HepG2 (cell line): ENCODE data around the gene NOX3.

Experiments used
- CREB1 ChIP-seq, 2 experiments: fragments of 450-650 bp in 1 of 2; IDR thresholded peaks; 2 replicates each; pipeline ENCODE4 v1.6.1; 2016 to 2017; ENCODE audit warnings: control low read depth in 1 of 2, mild to moderate bottlenecking in 1 of 2, missing compliant biosample characterization in 1 of 2, missing genetic modification characterization in 1 of 2
- CTCF ChIP-seq: sonication (generic); formaldehyde crosslinking; IDR thresholded peaks from 2 replicates; pipeline ENCODE4 v1.5.0; 2020; ENCODE audit warnings: mild to moderate bottlenecking, missing genetic modification reagents, moderate library complexity
- EP300 ChIP-seq, 3 experiments: sonication (generic) in 1 of 3; formaldehyde crosslinking in 1 of 3; IDR thresholded peaks; 2 replicates each; pipeline versions ENCODE4 v1.5.1 to v1.6.1; 2011 to 2020; ENCODE audit warnings: low read depth in 2 of 3, low read length in 2 of 3, borderline replicate concordance in 1 of 3, improper control_type of control experiment in 1 of 3, mild to moderate bottlenecking in 1 of 3, missing genetic modification reagents in 1 of 3, moderate library complexity in 1 of 3
- KDM1A ChIP-seq: IDR thresholded peaks from 2 replicates; pipeline ENCODE4 v1.6.1; 2016; ENCODE audit warnings: missing compliant biosample characterization
- POLR2A ChIP-seq, 2 experiments: IDR thresholded peaks; 2 replicates each; pipeline ENCODE4 v1.6.1; 2011; ENCODE audit warnings: low read depth in 2 of 2, low read length in 2 of 2, mild to moderate bottlenecking in 1 of 2, moderate library complexity in 1 of 2; ENCODE audit not compliant: insufficient read depth in 1 of 2
- POLR2G ChIP-seq: fragments of 200-400 bp; formaldehyde crosslinking; IDR thresholded peaks from 2 replicates; pipeline ENCODE4 v1.6.1; 2018; ENCODE audit warnings: mild to moderate bottlenecking, low read depth, low read length, moderate library complexity
- SIN3A ChIP-seq: IDR thresholded peaks from 2 replicates; pipeline ENCODE4 v1.6.1; 2011; ENCODE audit warnings: low read depth, mild to moderate bottlenecking, control low read depth, low read length, borderline replicate concordance
- SP1 ChIP-seq, 2 experiments: fragments of 450-650 bp in 1 of 2; sonication (generic) in 1 of 2; formaldehyde crosslinking in 1 of 2; IDR thresholded peaks; 2 replicates each; pipeline versions ENCODE4 v1.4.0 to v1.6.1; 2016 to 2020; ENCODE audit warnings: missing genetic modification reagents in 1 of 2
- ZNF3 ChIP-seq: IDR thresholded peaks from 2 replicates; pipeline ENCODE4 v1.7.0; 2017; ENCODE audit warnings: inconsistent platforms
- ZNF44 ChIP-seq: sonication (generic); formaldehyde crosslinking; IDR thresholded peaks from 2 replicates; pipeline ENCODE4 v1.5.1; 2020; ENCODE audit warnings: mild to moderate bottlenecking, missing genetic modification reagents
- TF ChIP-seq, protein P1 (sequence below): sonication (generic); formaldehyde crosslinking; IDR thresholded peaks from 2 replicates; pipeline ENCODE4 v1.8.1; 2022; ENCODE audit warnings: low read depth, mild to moderate bottlenecking, missing genetic modification reagents

- TF ChIP-seq, protein P1, sequence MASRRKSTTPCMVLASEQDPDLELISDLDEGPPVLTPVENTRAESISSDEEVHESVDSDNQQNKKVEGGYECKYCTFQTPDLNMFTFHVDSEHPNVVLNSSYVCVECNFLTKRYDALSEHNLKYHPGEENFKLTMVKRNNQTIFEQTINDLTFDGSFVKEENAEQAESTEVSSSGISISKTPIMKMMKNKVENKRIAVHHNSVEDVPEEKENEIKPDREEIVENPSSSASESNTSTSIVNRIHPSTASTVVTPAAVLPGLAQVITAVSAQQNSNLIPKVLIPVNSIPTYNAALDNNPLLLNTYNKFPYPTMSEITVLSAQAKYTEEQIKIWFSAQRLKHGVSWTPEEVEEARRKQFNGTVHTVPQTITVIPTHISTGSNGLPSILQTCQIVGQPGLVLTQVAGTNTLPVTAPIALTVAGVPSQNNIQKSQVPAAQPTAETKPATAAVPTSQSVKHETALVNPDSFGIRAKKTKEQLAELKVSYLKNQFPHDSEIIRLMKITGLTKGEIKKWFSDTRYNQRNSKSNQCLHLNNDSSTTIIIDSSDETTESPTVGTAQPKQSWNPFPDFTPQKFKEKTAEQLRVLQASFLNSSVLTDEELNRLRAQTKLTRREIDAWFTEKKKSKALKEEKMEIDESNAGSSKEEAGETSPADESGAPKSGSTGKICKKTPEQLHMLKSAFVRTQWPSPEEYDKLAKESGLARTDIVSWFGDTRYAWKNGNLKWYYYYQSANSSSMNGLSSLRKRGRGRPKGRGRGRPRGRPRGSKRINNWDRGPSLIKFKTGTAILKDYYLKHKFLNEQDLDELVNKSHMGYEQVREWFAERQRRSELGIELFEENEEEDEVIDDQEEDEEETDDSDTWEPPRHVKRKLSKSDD (CRISPR knock-in tag) = no peak
- TF ChIP-seq SP1 (IDR thresholded peaks at IDR 0.05) (no peak), SP1 (CRISPR knock-in tag; IDR thresholded peaks at IDR 0.05) (no peak), CTCF (CRISPR knock-in tag) (no peak), KDM1A (CRISPR knock-in tag) (no peak), POLR2A (IDR thresholded peaks at IDR 0.05; ENCODE audit: insufficient read depth in 1 of 2, low read depth in 2 of 2, low read length in 2 of 2) (no peak), POLR2G (no peak), ZNF44 (no peak), CREB1 (IDR thresholded peaks at IDR 0.05) (no peak), CREB1 (CRISPR knock-in tag; IDR thresholded peaks at IDR 0.05) (no peak), SIN3A (no peak), EP300 (IDR thresholded peaks at IDR 0.05; ENCODE audit: low read depth in 2 of 2, low read length in 2 of 2) (no peak), EP300 (CRISPR knock-in tag; IDR thresholded peaks at IDR 0.05; ENCODE audit: borderline replicate concordance) (no peak), ZNF3 (CRISPR knock-in tag) (no peak)
Measured at GRCh38 chr6:155492061-155492735, 36.6 kb upstream of the NOX3 start.
